H1 (cell line): ENCODE results near the gene MARCHF3. TPM values are rescaled to one million over a fixed set of nuclear protein-coding genes. Genes with fewer than 3 reads are reported as not detected.

Experiments
- ASH2L ChIP-seq: fragments of 200-600, 300-600 bp; sonication (generic); IDR thresholded peaks from one replicate; pipeline ENCODE4 v1.7.1; 2017; ENCODE audit warnings: low read length
- BCL11A ChIP-seq, 2 experiments: IDR thresholded peaks; one replicate each; pipeline ENCODE4 v1.6.1; 2011; ENCODE audit warnings: low read depth in 2 of 2, low read length in 2 of 2, mild to moderate bottlenecking in 2 of 2
- EP300 ChIP-seq, 2 experiments: IDR thresholded peaks; 1 replicate in 1 of 2; 2 replicates in 1 of 2; pipeline ENCODE4 v1.6.1; 2011 to 2012; ENCODE audit warnings: low read depth in 2 of 2, low read length in 2 of 2, mild to moderate bottlenecking in 2 of 2, borderline replicate concordance in 1 of 2, inconsistent platforms in 1 of 2, moderate library complexity in 1 of 2
- PHF8 ChIP-seq: fragments of 200-600 bp; sonication (generic); conservative IDR thresholded peaks from 2 replicates; pipeline ENCODE4 v1.7.1; 2012; ENCODE audit warnings: low read depth, mild to moderate bottlenecking, inconsistent platforms, low read length, moderate library complexity
- SIRT6 ChIP-seq: IDR thresholded peaks from one replicate; pipeline ENCODE4 v1.7.1; 2012; ENCODE audit warnings: low read length, inconsistent platforms
- SP2 ChIP-seq: IDR thresholded peaks from 2 replicates; pipeline ENCODE4 v1.6.1; 2012; ENCODE audit warnings: mild to moderate bottlenecking, low read length, inconsistent platforms
- SUZ12 ChIP-seq: fragments of 200-600 bp; sonication (generic); IDR thresholded peaks from 2 replicates; pipeline ENCODE4 v1.6.1; 2012; ENCODE audit warnings: mild to moderate bottlenecking, inconsistent platforms, low read length, moderate library complexity, mixed read lengths
- TAF1 ChIP-seq: IDR thresholded peaks from 2 replicates; pipeline ENCODE4 v1.6.1; 2011; ENCODE audit warnings: mild to moderate bottlenecking, low read depth, low read length
- TBP ChIP-seq: IDR thresholded peaks from 2 replicates; pipeline ENCODE4 v1.6.1; 2011; ENCODE audit warnings: low read depth, low read length, improper control_type of control experiment
- TCF12 ChIP-seq: IDR thresholded peaks from 2 replicates; pipeline ENCODE4 v1.6.1; 2011; ENCODE audit warnings: low read depth, mild to moderate bottlenecking, low read length
- polyA plus RNA-seq, 7 experiments: library from polyadenylated mRNA; depleted of rRNA in 3 of 7; stranded (reverse) in 5 of 7; unstranded in 2 of 7; fragments of >200 nt in 5 of 7; fragments of 200-250 nt in 2 of 7; gene quantifications; 1 replicate in 5 of 7; 2 replicates in 1 of 7; 4 replicates in 1 of 7; pipeline versions ENCODE4 v1.2.1 to v1.2.3, GENCODE V29; 2011 to 2013; ENCODE audit warnings: missing spikeins in 2 of 7, mixed read lengths in 2 of 7
- total RNA-seq: library from RNA; stranded (reverse); fragmentation: NEBNext Ultra II Directional; extraction: Animal tissue kit (Norgen Biotek cat#: 25700); gene quantifications from 2 replicates; pipeline ENCODE4 v1.2.1, GENCODE V29; 2021
- TF ChIP-seq, protein P1 (sequence below): fragments of 300-600 bp; sonication (generic); IDR thresholded peaks from 2 replicates; pipeline ENCODE4 v1.7.1; 2012; ENCODE audit warnings: low read length, moderate library complexity, mild to moderate bottlenecking, inconsistent platforms; ENCODE audit not compliant: insufficient replicate concordance
- TF ChIP-seq, protein P2 (sequence below): IDR thresholded peaks from 2 replicates; pipeline ENCODE4 v1.6.1; 2012; ENCODE audit warnings: inconsistent platforms

MARCHF3 gene
- total and polyA plus RNA-seq, 2 of the 8 experiments (the other 6 are each of a cell fraction or from before 2014, with no cell fraction given) = 12.0 to 16.9 TPM

DNA sequence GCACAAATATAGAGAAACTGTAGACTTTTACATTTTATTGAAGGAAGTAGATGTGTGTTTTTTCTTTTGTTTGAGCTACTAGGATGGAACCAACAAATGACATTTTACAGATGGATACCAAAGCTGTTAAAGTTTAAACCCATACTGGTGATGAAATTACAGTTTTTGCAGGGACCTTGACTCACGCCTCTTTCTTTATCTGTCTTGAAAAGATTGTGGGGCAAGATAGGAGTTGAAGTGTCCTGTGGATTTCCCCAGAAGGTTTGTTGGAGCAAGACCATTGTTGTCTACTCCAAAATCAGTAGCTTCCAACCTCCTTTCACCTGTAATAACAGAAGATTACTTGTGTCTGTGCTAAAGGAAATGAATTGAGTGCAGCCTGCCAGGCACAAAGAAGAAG, 47.0 kb upstream of the MARCHF3 start (continued):
- TF ChIP-seq, protein P1, sequence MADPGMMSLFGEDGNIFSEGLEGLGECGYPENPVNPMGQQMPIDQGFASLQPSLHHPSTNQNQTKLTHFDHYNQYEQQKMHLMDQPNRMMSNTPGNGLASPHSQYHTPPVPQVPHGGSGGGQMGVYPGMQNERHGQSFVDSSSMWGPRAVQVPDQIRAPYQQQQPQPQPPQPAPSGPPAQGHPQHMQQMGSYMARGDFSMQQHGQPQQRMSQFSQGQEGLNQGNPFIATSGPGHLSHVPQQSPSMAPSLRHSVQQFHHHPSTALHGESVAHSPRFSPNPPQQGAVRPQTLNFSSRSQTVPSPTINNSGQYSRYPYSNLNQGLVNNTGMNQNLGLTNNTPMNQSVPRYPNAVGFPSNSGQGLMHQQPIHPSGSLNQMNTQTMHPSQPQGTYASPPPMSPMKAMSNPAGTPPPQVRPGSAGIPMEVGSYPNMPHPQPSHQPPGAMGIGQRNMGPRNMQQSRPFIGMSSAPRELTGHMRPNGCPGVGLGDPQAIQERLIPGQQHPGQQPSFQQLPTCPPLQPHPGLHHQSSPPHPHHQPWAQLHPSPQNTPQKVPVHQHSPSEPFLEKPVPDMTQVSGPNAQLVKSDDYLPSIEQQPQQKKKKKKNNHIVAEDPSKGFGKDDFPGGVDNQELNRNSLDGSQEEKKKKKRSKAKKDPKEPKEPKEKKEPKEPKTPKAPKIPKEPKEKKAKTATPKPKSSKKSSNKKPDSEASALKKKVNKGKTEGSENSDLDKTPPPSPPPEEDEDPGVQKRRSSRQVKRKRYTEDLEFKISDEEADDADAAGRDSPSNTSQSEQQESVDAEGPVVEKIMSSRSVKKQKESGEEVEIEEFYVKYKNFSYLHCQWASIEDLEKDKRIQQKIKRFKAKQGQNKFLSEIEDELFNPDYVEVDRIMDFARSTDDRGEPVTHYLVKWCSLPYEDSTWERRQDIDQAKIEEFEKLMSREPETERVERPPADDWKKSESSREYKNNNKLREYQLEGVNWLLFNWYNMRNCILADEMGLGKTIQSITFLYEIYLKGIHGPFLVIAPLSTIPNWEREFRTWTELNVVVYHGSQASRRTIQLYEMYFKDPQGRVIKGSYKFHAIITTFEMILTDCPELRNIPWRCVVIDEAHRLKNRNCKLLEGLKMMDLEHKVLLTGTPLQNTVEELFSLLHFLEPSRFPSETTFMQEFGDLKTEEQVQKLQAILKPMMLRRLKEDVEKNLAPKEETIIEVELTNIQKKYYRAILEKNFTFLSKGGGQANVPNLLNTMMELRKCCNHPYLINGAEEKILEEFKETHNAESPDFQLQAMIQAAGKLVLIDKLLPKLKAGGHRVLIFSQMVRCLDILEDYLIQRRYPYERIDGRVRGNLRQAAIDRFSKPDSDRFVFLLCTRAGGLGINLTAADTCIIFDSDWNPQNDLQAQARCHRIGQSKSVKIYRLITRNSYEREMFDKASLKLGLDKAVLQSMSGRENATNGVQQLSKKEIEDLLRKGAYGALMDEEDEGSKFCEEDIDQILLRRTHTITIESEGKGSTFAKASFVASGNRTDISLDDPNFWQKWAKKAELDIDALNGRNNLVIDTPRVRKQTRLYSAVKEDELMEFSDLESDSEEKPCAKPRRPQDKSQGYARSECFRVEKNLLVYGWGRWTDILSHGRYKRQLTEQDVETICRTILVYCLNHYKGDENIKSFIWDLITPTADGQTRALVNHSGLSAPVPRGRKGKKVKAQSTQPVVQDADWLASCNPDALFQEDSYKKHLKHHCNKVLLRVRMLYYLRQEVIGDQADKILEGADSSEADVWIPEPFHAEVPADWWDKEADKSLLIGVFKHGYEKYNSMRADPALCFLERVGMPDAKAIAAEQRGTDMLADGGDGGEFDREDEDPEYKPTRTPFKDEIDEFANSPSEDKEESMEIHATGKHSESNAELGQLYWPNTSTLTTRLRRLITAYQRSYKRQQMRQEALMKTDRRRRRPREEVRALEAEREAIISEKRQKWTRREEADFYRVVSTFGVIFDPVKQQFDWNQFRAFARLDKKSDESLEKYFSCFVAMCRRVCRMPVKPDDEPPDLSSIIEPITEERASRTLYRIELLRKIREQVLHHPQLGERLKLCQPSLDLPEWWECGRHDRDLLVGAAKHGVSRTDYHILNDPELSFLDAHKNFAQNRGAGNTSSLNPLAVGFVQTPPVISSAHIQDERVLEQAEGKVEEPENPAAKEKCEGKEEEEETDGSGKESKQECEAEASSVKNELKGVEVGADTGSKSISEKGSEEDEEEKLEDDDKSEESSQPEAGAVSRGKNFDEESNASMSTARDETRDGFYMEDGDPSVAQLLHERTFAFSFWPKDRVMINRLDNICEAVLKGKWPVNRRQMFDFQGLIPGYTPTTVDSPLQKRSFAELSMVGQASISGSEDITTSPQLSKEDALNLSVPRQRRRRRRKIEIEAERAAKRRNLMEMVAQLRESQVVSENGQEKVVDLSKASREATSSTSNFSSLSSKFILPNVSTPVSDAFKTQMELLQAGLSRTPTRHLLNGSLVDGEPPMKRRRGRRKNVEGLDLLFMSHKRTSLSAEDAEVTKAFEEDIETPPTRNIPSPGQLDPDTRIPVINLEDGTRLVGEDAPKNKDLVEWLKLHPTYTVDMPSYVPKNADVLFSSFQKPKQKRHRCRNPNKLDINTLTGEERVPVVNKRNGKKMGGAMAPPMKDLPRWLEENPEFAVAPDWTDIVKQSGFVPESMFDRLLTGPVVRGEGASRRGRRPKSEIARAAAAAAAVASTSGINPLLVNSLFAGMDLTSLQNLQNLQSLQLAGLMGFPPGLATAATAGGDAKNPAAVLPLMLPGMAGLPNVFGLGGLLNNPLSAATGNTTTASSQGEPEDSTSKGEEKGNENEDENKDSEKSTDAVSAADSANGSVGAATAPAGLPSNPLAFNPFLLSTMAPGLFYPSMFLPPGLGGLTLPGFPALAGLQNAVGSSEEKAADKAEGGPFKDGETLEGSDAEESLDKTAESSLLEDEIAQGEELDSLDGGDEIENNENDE = no peak
- no peak for TF ChIP-seq TBP
- TF ChIP-seq SP2 = no peak
- no peak for TF ChIP-seq BCL11A (IDR thresholded peaks at IDR 0.05; ENCODE audit: low read depth in 2 of 2, low read length in 2 of 2)
- TF ChIP-seq EP300 (IDR thresholded peaks at IDR 0.05; ENCODE audit: borderline replicate concordance in 1 of 2, low read depth in 2 of 2, low read length in 2 of 2) = no peak
- TF ChIP-seq TCF12 = no peak
- TF ChIP-seq PHF8 = no peak
- TF ChIP-seq SIRT6 = no peak
- no peak for TF ChIP-seq SUZ12
- TF ChIP-seq, protein P2, sequence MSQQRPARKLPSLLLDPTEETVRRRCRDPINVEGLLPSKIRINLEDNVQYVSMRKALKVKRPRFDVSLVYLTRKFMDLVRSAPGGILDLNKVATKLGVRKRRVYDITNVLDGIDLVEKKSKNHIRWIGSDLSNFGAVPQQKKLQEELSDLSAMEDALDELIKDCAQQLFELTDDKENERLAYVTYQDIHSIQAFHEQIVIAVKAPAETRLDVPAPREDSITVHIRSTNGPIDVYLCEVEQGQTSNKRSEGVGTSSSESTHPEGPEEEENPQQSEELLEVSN = no peak
- TF ChIP-seq ASH2L = no peak
- no peak for TF ChIP-seq TAF1
